GM19452 (cell line): ENCODE results near the gene ASTN2.
"Not testable (repeated sequence)": the region's sequence is repeated elsewhere in the genome, so short reads cannot be mapped to it uniquely, and the experiment has no call there.

ENCODE experiments used
- ATAC-seq: cut with Tn5 transposase; IDR thresholded peaks from one replicate; pipeline ENCODE4 v1.9.1; 2021; ENCODE audit not compliant: unreplicated experiment

The ASTN2 gene

GRCh38 chr9:116717150-116717549, 697.7 kb downstream of the ASTN2 start:
- no peak for ATAC-seq

GRCh38 chr9:116716438-116716837, 698.4 kb downstream of the ASTN2 start:
- no peak for ATAC-seq

DNA sequence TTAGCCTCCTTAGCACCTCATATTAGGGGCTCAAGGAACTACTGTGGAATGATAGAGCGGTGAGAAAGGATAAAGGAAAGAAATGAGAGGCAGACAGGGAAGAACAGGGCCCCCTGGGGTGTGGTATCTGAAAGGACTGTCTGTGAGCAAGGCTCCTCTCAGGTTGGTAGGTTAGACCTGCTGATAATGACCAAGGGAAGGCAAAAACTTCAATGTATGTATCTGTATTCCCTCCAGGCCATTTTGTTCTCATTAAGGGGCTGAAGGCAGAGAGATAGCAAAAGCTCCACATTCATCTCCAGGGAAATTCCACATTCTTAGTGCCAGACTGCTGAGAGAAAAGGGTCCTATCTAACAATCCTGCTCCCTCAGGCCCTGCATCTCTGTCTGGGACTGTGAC, 699.1 kb downstream of the ASTN2 start:
- ATAC-seq, result no peak

DNA sequence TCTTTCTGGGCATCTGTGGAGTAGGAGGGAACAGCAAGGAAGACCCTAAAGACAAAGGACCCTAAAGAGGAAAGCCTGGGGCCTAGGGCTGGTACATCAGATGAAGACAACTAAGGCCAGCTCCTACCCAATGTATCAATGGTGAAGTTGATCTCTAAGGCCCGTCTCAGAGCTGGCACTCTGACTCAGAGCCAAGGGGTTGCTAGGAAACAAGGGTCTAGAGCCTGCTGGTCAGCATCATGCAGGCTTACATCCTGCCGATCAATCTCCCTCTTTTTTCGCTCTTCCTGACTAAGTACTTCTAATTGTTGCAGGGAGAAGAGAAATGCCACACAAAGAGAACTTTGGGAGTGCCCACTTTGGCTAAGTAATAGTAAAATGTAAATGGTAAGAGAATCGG, 701.6 kb downstream of the ASTN2 start:
- ATAC-seq, result no peak

DNA sequence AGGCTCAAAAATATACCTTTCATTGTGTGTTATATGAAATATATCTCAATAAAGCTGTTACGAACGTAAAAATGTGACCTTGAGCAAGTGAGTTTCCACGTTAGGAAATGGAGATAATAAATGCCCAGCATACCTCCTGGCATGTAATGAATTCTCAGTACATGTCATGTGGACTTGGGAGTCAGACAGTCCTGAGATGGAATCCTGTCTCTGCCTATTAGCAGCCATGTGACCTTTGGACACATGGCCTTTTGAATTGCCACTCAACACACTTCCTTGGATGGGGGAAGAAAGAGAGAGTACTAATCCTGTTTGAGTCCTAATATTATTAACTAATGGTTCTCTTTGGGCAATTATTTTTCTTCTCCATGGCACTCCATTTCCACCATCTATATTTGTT, 702.1 kb downstream of the ASTN2 start:
- ATAC-seq, result no peak

- ATAC-seq, result no peak
Measured at GRCh38 chr9:116706310-116707290, 708.3 kb downstream of the ASTN2 start.

GRCh38 chr9:116705531-116705930, 709.3 kb downstream of the ASTN2 start:
- no peak for ATAC-seq

GRCh38 chr9:116704470-116704869, 710.4 kb downstream of the ASTN2 start:
- no peak for ATAC-seq

- ATAC-seq, result no peak
Measured at GRCh38 chr9:116703634-116704033, 711.2 kb downstream of the ASTN2 start.

DNA sequence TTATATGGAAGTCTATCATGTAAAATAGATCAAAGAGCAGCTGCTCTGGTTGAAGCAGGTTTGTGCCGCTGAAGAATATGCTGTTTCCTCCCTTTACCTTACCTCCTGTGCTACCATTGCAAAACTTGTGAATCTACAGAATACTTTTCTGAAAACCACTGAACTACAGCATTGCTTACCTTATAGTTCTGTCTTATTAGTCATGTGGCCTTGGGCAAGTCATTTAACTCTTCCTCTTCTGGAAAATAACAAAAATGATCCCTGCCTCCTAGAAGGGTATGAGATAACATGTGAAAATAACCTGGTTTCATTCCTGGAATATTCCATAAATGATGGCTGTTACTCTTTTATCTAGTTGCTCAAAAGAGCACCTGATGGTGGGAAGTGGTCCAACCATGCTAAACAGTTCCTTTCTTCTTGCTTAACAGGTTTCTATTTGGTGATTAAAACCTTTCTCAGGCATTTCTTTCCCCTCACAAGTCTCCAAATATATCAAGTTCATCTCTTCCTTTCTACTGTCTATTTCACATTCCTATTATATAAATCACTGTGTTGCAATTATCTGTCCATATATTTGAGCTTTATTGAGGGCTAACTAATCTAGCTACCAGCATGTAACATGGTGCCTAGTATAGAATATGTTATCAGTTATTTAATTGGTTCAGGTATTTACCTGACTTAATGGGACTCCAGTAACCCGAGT, 712.8 kb downstream of the ASTN2 start:
- no peak for ATAC-seq

GRCh38 chr9:116700882-116701865, 713.7 kb downstream of the ASTN2 start:
- no peak for ATAC-seq

DNA sequence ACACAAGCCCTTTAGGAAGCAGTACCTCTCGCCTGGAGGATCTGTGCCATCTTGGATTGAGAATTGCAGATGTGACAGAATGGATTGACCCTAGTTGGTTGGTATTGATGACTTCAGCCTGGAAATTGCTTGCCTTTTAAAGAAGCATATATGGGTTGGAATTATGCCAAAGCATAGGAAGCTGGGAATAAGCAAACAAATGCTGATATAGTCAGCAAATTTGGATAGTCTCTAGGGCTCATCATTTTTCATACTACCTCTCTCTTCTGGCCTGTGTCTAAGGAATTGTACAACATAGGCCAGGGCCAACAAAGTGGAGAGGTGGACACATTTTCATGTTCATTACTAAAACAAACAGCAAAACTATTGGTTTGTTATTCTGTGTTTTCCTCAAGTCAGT, 714.6 kb downstream of the ASTN2 start:
- no peak for ATAC-seq

- ATAC-seq, result no peak
Measured at GRCh38 chr9:116697887-116698286, 717.0 kb downstream of the ASTN2 start.

DNA sequence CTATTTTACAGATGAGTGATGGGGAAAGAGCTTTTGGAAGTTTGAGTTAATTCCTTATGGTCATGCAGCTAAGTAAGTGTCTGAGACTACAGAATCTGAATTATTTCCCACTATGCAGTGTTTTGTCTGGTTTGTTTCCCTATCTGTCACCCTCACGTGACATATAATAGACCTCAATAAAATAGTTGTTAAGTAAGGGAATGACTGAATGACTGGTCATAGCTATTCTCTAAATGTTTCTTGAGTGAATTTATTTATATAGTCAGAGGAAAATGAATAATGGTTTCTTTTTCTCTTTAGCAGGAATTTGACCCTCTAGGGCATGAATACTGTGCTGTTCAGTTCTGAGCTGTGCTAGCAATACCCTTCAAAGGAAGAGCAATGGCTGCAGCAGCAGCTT, 717.5 kb downstream of the ASTN2 start:
- no peak for ATAC-seq

DNA sequence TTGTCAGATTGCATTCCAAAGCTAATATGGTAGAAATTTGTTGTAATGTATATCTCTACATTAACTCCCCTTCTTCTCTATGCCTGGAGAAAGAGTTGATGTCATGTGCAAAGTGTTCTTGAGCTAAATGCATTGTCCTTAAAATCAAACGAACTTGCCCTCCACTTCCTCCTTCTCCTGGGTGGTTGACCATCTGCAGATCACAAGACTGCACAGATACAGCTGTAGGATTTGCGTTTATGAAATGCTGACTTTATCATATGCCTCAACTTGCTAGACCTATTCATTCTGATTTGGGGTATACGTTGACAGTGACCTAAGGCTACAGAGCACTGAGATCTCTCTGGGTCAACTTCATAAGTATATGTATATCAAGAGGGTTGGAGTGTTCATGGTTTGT, 719.4 kb downstream of the ASTN2 start:
- ATAC-seq, result no peak

GRCh38 chr9:116694785-116695291, 720.0 kb downstream of the ASTN2 start:
- no peak for ATAC-seq

DNA sequence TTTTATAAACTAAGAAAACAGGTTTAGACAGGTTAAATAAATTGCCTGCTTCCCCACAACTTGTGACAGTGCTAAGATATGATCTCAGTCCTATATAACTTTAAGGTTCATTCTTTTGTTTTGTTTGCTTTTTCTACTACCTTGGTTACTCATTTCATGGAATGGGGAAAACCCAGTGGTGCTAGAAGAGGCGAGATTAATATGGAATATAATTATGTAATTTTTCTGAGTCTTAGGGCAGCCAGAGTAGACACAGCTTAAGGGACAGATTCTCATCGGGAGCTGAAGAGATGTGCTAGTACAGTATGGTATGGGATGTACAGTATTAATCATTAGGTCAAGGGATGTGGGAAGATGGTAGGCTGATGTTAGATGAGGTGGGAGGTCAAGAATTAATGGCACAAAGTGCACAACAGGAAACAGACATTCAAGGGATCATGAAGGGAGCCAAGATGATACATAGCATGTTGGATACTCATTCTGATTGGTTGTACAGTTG, 721.6 kb downstream of the ASTN2 start:
- no peak for ATAC-seq

GRCh38 chr9:116692616-116693015, 722.2 kb downstream of the ASTN2 start:
- no peak for ATAC-seq

DNA sequence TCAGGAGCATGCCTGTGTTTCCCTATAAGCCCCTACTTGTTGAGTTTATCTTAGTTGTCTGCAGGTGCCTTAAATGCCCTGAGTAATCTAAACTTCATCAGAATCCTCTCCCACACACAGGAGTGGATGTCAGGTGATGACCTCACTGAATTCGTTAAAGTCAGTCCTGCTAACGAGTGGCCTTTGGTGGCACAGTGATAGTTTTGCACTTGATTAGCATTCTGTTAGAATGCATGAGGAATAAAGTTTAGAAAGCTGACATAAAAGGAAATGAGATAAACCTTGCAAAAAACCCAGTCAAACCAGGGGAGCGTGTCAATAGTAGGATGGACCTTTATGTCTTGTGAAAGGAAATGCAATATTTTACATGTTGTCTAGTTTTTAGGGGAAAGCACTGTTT, 723.2 kb downstream of the ASTN2 start:
- ATAC-seq, result no peak

- not testable (repeated sequence) for ATAC-seq
Measured at GRCh38 chr9:116690805-116691204, 724.1 kb downstream of the ASTN2 start.
